WTC11 (cell line): ENCODE measurements around the gene EEFSEC. TPM values are rescaled to one million over a fixed set of nuclear protein-coding genes. Genes with fewer than 3 reads are reported as not detected.

ENCODE experiments used
- ATAC-seq: fragments of 200-7000 bp; cut with Tn5 transposase; 2 replicates; pipeline ENCODE4 v1.10.0; 2021; ENCODE audit warnings: mild to moderate bottlenecking, moderate library complexity
- CTCF ChIA-PET: fragments of 300-600 bp; sonication (Branson Sonifier 250); formaldehyde crosslinking; loops from one replicate; lab custom pipeline; 2021; ENCODE audit warnings: antibody characterized with exemption; lab: Charles Lee
- POLR2A ChIA-PET: fragments of 350-600 bp; sonication (Branson Sonifier 250); formaldehyde crosslinking; loops from one replicate; lab custom pipeline; 2021; ENCODE audit warnings: antibody characterized with exemption; lab: Charles Lee
- DNase-seq: peaks from one replicate; pipeline ENCODE4 v3.0.0; 2021; ENCODE audit warnings: low spot score
- H3K27ac Mint-ChIP-seq: 2 replicates; pipeline ENCODE4 v1.8.0; 2021; ENCODE audit warnings: mixed read lengths
- H3K27me3 Mint-ChIP-seq: 2 replicates; pipeline ENCODE4 v1.8.0; 2021; ENCODE audit warnings: low read depth, mild to moderate bottlenecking, moderate library complexity, mixed read lengths
- H3K36me3 Mint-ChIP-seq: 2 replicates; pipeline ENCODE4 v1.8.0; 2021; ENCODE audit warnings: mixed read lengths
- H3K4me1 Mint-ChIP-seq: 2 replicates; pipeline ENCODE4 v1.8.0; 2022; ENCODE audit warnings: mixed read lengths
- H3K4me3 Mint-ChIP-seq: 2 replicates; pipeline ENCODE4 v1.8.0; 2021; ENCODE audit warnings: mild to moderate bottlenecking, moderate library complexity, mixed read lengths
- H3K9me3 Mint-ChIP-seq: 2 replicates; pipeline ENCODE4 v1.8.0; 2021; ENCODE audit warnings: mixed read lengths
- AFF4 ChIP-seq: sonication (generic); formaldehyde crosslinking; IDR thresholded peaks from 2 replicates; pipeline ENCODE4 v1.8.1; 2023; ENCODE audit warnings: mild to moderate bottlenecking, missing genetic modification reagents, borderline replicate concordance
- ARID4B ChIP-seq: sonication (generic); formaldehyde crosslinking; IDR thresholded peaks from 2 replicates; pipeline ENCODE4 v1.8.0; 2023; ENCODE audit warnings: missing genetic modification reagents, mild to moderate bottlenecking, borderline replicate concordance
- ATF6 ChIP-seq: sonication (generic); formaldehyde crosslinking; IDR thresholded peaks from 2 replicates; pipeline ENCODE4 v1.8.1; 2023; ENCODE audit warnings: mild to moderate bottlenecking, missing genetic modification reagents
- CREB1 ChIP-seq: sonication (generic); formaldehyde crosslinking; IDR thresholded peaks from 2 replicates; pipeline ENCODE4 v1.8.0; 2023; ENCODE audit warnings: mild to moderate bottlenecking, missing genetic modification reagents
- E2F5 ChIP-seq: sonication (generic); formaldehyde crosslinking; IDR thresholded peaks from 2 replicates; pipeline ENCODE4 v1.8.1; 2022; ENCODE audit warnings: mild to moderate bottlenecking, moderate library complexity, missing genetic modification reagents
- FOXK1 ChIP-seq: sonication (generic); formaldehyde crosslinking; IDR thresholded peaks from 2 replicates; pipeline ENCODE4 v1.8.0; 2022; ENCODE audit warnings: mild to moderate bottlenecking, moderate library complexity, missing genetic modification reagents
- FOXP4 ChIP-seq: sonication (generic); formaldehyde crosslinking; IDR thresholded peaks from 2 replicates; pipeline ENCODE4 v1.8.0; 2022; ENCODE audit warnings: mild to moderate bottlenecking, missing genetic modification reagents
- GRHL2 ChIP-seq: fragments of 250-450 bp; sonication (Bioruptor Pico); IDR thresholded peaks from 2 replicates; pipeline ENCODE4 v1.8.0; 2022; ENCODE audit warnings: mild to moderate bottlenecking, moderate library complexity; ENCODE audit not compliant: insufficient replicate concordance, severe bottlenecking
- HMGXB4 ChIP-seq: sonication (generic); formaldehyde crosslinking; IDR thresholded peaks from 2 replicates; pipeline ENCODE4 v1.8.1; 2023; ENCODE audit warnings: mild to moderate bottlenecking, moderate library complexity, missing genetic modification reagents
- JUN ChIP-seq: sonication (generic); formaldehyde crosslinking; IDR thresholded peaks from 2 replicates; pipeline ENCODE4 v1.8.0; 2023; ENCODE audit warnings: mild to moderate bottlenecking, missing genetic modification reagents
- NFATC4 ChIP-seq: fragments of 250-450 bp; sonication (Bioruptor Pico); IDR thresholded peaks from 2 replicates; pipeline ENCODE4 v1.9.0; 2021; ENCODE audit warnings: mild to moderate bottlenecking
- PRRX2 ChIP-seq: fragments of 250-450 bp; sonication (Bioruptor Pico); IDR thresholded peaks from 2 replicates; pipeline ENCODE4 v1.8.0; 2021; ENCODE audit warnings: mild to moderate bottlenecking
- SMAD3 ChIP-seq: sonication (generic); formaldehyde crosslinking; IDR thresholded peaks from 2 replicates; pipeline ENCODE4 v1.8.0; 2022; ENCODE audit warnings: missing genetic modification reagents, mild to moderate bottlenecking, borderline replicate concordance
- SMAD4 ChIP-seq: sonication (generic); formaldehyde crosslinking; IDR thresholded peaks from 2 replicates; pipeline ENCODE4 v1.8.0; 2022; ENCODE audit warnings: mild to moderate bottlenecking, missing genetic modification reagents
- SP1 ChIP-seq: sonication (generic); formaldehyde crosslinking; conservative IDR thresholded peaks from 2 replicates; pipeline ENCODE4 v1.8.1; 2022; ENCODE audit warnings: missing genetic modification reagents
- USF1 ChIP-seq: sonication (generic); formaldehyde crosslinking; IDR thresholded peaks from 2 replicates; pipeline ENCODE4 v1.8.0; 2022; ENCODE audit warnings: mild to moderate bottlenecking, missing genetic modification reagents
- ZNF232 ChIP-seq: sonication (generic); formaldehyde crosslinking; IDR thresholded peaks from 2 replicates; pipeline ENCODE4 v1.8.0; 2022; ENCODE audit warnings: mild to moderate bottlenecking, missing genetic modification reagents
- ZNF263 ChIP-seq: sonication (generic); formaldehyde crosslinking; IDR thresholded peaks from 2 replicates; pipeline ENCODE4 v1.8.1; 2022; ENCODE audit warnings: low read depth, mild to moderate bottlenecking, moderate library complexity, missing genetic modification reagents
- ZNF317 ChIP-seq: sonication (generic); formaldehyde crosslinking; IDR thresholded peaks from 2 replicates; pipeline ENCODE4 v1.8.1; 2023; ENCODE audit warnings: low read depth, mild to moderate bottlenecking, moderate library complexity, missing genetic modification reagents, borderline replicate concordance
- total RNA-seq: library from RNA; stranded (reverse); gene quantifications from 3 replicates; pipeline ENCODE4 v1.2.3, GENCODE V29; 2021

Gene EEFSEC
- total RNA-seq, 1 experiment from 2014 or later: 13.7 TPM

GRCh38 chr3:128301186-128302023, 148.1 kb downstream of the EEFSEC start:
- H3K9me3 Mint-ChIP-seq: peaks cover 10% of the 10 kb centered on the region; the same call in 1 of the 2 replicates
- H3K36me3 Mint-ChIP-seq: peaks cover 4% of the 10 kb centered on the region; the same call in 1 of the 2 replicates
- H3K27ac Mint-ChIP-seq: no peak overlapping the region
- H3K4me1 Mint-ChIP-seq: peaks cover 16% of the 10 kb centered on the region
- POLR2A ChIA-PET: no interaction called here
- TF ChIP-seq SMAD3 (CRISPR knock-in tag) (no peak), ZNF317 (CRISPR knock-in tag) (no peak), ZNF263 (no peak), NFATC4 (CRISPR knock-in tag) (no peak), SMAD4 (CRISPR knock-in tag) (no peak), JUN (CRISPR knock-in tag) (no peak), FOXK1 (CRISPR knock-in tag) (no peak), SP1 (no peak), HMGXB4 (CRISPR knock-in tag) (no peak), PRRX2 (CRISPR knock-in tag) (no peak), FOXP4 (CRISPR knock-in tag) (no peak), CREB1 (CRISPR knock-in tag) (no peak), ARID4B (CRISPR knock-in tag) (no peak), ATF6 (CRISPR knock-in tag) (no peak), E2F5 (CRISPR knock-in tag) (no peak), GRHL2 (CRISPR knock-in tag) (no peak), USF1 (no peak), AFF4 (CRISPR knock-in tag) (no peak), ZNF232 (CRISPR knock-in tag) (no peak)
- CTCF ChIA-PET: interaction anchor here (1.1 to 1.5 kb wide), 3 partner anchors 21 to 196 kb away, joined by 3 to 5 read pairs (median 5); no protein-coding TSS in a partner anchor
- no peaks in the 10 kb centered on the region for H3K27me3 Mint-ChIP-seq
- ATAC-seq: no peak
- no peak for DNase-seq
- no peak overlapping the region for H3K4me3 Mint-ChIP-seq
